GM04503 (cell line): Measurements from ENCODE around the gene TBC1D12.
A peak's percentile ranks its signal among the peaks of the same experiment; 100 is the strongest.
"Not testable (repeated sequence)": the region's sequence is repeated elsewhere in the genome, so short reads cannot be mapped to it uniquely, and the experiment has no call there.

Experiments
- DNase-seq: peaks from one replicate; pipeline ENCODE4 v3.0.0-alpha.2; 2012; ENCODE audit warnings: low read depth

TBC1D12 gene

DNA sequence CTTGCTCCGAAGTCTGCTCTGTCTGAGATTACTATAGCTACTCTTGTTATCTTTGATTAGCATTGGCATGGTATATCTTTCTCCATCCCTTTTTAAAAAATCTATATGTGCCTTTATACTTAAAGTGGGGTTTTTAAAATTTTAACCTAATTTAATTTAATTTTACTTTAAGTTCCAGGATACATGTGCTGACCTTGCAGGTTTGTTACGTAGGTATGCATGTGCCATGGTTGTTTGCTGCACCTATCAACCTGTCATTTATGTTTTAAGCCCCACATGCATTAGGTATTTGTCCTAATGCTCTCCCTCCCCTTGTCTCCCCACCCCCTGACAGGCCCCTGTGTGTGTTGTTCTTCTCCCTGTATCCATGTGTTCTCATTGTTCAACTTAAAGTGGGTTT, 54.6 kb downstream of the TBC1D12 start:
- DNase-seq, result no peak

DNA sequence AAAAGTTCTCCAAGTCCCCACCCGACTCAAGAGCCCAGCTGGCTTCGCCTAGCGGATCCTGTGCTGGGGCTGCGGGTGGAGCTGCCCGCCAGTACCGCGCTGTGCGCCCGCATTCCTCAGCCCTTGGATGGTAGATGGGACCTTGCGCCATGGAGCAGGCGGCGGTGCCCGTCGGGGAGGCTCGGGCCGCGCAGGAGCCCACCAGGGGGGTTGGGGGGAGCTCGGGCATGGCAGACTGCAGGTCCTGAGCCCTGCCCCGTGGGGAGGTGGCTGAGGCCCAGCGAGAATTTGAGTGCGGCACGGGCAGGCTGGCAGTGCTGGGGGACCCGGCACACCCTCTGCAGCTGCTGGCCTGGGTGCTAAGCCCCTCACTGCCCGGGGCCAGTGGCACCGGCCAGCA, 57.0 kb downstream of the TBC1D12 start:
- DNase-seq, result no peak

DNA sequence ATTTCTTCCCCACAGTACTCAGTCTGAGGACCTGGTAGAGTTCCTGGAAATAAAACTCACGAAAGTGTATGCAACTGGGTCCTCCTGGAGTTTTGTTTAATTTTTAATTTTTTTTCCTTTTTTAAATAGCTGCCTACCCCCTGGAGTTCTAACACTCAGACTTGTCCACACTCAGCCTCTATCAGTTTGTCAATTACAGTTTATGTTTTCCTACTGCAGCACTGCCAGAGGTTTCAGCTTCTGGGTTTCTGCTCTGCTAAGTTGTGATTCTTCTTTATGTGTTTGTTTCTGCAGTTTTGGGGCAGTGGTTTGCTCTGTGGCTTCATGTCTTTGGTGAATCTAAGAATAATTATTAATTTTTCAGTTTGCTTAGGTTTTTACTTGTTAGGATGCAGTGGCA, 59.2 kb downstream of the TBC1D12 start:
- DNase-seq, result no peak

- DNase-seq, result no peak
Measured at GRCh38 chr10:94462130-94462529, 59.8 kb downstream of the TBC1D12 start.

DNA sequence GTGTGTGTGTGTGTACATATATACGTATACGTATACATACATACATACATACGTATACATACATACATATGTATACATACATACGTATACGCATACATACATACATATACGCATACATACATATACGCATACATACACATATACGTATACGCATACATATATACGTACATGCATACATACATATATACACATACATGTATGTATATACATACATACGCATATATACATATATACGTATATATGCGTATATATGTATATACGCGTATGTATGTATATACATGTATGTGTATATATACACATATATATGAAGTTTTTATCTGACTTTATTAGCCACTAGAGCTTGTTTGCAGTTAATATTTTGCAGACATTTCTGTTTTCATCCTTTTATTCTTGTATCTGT, 63.3 kb downstream of the TBC1D12 start:
- DNase-seq, result no peak

DNA sequence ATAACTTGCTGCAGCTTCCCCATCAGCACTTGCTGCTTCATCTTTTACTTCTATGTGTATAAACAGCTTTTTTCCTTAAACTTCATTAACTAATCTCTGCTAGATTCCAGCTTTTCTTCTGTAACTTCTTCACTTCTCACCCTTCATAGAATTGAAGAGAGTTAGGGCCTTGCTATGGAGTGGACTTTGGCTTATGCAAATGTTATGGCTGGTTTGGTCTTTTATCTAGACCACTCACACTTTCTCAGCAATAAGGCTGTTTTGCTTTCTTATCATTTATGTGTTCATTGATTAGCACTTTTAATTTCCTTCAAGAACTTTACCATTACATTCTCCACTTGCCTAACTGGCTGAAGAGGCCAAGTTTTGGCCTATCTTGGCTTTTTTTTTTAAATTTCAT, 79.1 kb downstream of the TBC1D12 start:
- DNase-seq, result no peak

DNA sequence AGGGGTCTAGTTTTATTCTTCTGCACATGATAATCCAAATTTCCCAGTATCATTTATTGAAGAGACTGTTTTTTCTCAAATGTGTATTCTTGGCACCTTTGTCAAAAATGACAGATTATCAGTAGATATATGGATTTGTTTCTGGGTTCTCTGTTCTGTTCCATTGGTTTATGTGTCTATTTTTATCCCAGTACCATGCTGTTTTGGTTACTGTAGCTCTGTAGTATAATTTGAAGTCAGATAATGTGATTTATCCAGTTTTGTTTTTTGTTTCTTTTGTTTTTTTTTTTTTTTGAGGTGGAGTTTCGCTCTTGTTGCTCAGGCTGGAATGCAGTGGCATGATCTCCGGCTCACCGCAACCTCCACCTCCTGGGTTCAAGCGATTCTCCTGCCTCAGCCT, 81.6 kb downstream of the TBC1D12 start:
- no peak for DNase-seq

- no peak for DNase-seq
Measured at GRCh38 chr10:94485094-94485493, 82.8 kb downstream of the TBC1D12 start.

GRCh38 chr10:94487575-94487974, 85.2 kb downstream of the TBC1D12 start:
- no peak for DNase-seq

DNA sequence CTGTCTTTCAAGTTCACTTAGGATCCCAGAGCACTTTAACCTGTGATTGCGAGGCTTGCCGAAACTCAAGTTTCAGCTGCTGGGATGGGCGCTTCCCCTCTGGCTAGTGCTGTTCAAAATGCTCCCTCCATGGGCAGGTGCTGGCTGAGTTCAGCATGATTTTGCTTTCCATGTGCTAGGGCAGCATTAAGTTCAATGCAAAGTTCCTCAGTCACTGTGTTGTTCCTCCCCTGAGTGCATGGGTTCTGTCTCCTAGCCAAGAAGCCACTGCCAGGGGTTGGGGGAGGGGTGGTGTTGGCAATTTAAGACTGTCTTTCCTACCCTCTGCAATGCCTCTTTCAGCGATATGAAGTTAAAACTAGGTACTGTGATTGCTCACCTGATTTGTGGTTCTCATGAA, 86.8 kb downstream of the TBC1D12 start:
- no peak for DNase-seq

- DNase-seq, result no peak
Measured at GRCh38 chr10:94489976-94490788, 87.8 kb downstream of the TBC1D12 start.

DNA sequence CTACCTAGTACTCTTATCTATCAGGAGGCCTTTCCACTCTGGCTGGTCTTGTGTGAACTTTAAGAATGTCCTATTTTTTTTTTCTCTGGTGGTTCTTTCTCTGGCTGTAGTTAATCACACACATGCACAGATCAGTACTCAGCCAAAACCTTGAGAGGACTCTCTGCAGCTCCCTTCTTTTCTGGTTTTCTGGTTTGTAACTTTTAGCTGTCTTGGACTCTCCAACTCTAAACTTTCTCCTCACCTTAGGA, 88.4 kb downstream of the TBC1D12 start:
- no peak for DNase-seq

- DNase-seq, result no peak
Measured at GRCh38 chr10:94493463-94493862, 91.1 kb downstream of the TBC1D12 start.

DNA sequence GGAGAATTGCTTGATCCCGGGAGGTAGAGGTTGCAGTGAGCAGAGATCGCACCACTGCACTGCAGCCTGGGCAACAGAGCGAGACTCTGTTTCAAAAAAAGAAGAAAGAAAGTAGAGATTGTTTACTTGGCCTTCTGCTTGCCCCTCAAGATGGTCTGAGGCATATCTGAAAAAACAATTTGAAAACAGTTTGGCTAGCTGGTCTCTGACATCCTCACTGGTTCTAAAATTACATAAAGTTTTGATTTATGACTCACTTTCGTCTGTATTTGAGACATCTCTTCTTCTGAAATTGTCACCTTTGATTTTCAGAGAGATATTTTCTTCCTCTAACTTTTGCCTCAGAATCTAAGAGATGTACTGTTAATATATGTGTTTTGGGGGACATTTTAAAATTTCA, 93.7 kb downstream of the TBC1D12 start:
- no peak for DNase-seq

- DNase-seq, result no peak
Measured at GRCh38 chr10:94496646-94497045, 94.3 kb downstream of the TBC1D12 start.

DNA sequence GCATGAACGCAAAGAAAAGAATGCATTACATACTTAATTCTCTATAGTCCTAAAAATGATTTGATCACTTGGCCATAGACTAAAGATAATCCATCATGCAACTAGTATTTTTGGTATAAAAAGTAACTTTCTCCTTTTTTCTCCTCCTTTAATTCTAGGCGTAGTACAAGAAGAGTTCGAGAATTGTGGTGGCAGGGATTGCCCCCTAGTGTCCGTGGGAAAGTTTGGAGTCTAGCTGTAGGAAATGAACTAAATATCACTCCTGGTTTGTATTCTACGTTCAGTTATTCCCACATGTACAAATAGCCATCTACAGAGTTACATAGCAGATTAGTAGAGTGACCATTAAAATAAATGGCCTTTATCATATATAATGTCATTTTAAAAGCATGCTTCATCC, 97.7 kb downstream of the TBC1D12 start:
- DNase-seq, result no peak

DNA sequence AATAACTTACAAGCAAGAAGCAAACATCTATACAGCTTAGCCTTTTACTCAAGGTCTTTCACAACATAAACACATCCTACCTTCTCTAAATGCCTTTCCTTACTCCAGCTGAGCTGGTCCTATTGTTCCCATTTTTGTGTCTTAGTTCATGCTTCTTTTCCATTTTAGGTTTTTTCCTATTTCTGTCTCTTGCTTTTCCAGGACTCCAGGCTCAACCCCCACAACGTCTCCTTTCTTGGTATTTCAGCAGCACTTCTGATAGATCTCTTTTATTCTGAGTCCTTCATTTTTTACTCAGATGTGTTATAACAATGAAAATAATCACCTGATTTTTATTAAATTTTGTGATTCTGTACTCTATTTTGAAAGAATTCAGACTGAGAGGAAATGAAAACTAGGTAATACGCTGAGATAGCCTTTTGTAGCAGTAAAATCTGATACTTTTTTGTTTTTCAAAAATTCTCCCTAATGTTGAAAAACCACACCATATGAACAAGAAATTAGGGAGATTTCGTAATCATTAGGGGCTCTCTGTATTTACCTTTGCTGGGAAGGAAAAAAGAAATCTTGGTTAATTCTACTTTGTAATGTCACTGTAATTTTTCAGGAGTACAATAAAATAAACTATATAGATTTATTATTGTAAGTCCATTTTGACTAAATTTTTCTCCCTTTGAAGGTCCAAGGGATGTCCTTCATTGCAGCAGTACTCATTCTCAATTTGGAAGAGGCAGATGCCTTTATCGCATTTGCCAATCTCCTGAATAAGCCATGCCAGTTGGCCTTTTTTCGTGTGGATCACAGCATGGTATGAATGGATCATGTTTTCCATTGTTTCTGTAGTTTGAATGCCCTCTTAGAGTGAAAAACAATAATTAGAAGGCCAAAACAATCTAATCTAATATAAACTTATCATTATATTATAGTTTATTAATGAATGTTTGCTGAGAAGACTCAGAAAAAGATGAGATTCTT, 119.2 kb downstream of the TBC1D12 start:
- DNase-seq, result no peak

- DNase-seq, result peak; percentile 28
Measured at GRCh38 chr10:94524146-94524545, 121.8 kb downstream of the TBC1D12 start.

GRCh38 chr10:94524711-94525110, 122.4 kb downstream of the TBC1D12 start:
- no peak for DNase-seq

GRCh38 chr10:94531550-94531949, 129.2 kb downstream of the TBC1D12 start:
- not testable (repeated sequence) for DNase-seq

- DNase-seq, result no peak
Measured at GRCh38 chr10:94533027-94533426, 130.7 kb downstream of the TBC1D12 start.

GRCh38 chr10:94542282-94542681, 139.9 kb downstream of the TBC1D12 start:
- not testable (repeated sequence) for DNase-seq

GRCh38 chr10:94545391-94546048, 143.2 kb downstream of the TBC1D12 start, which contains the start of gene HELLS:
Gene HELLS, plus strand, starts transcription at chr10:94545788. Its CDS starts 134 bp downstream, at chr10:94545922.
- DNase-seq, result peak; percentile 34
